Upper lobe of right lung (tissue), 1 donor: ENCODE measurements around the gene SIPA1. TPM values are rescaled to one million over a fixed set of nuclear protein-coding genes. Genes with fewer than 3 reads are reported as not detected.

Experiments
- ATAC-seq: fragments of 200-7000 bp; cut with Tn5 transposase; one replicate; pipeline ENCODE4 v1.9.1; 2020; ENCODE audit warnings: mild to moderate bottlenecking, moderate library complexity
- DNase-seq: peaks from one replicate; pipeline ENCODE4 v3.0.0-alpha.2; 2020
- H3K27ac ChIP-seq: fragments of 200-600 bp; one replicate; pipeline ENCODE4 v1.8.0; 2022
- H3K27me3 ChIP-seq: fragments of 200-600 bp; one replicate; pipeline ENCODE4 v1.8.0; 2022; ENCODE audit warnings: mild to moderate bottlenecking
- H3K36me3 ChIP-seq: fragments of 200-600 bp; one replicate; pipeline ENCODE4 v1.8.0; 2022
- H3K4me1 ChIP-seq: fragments of 200-600 bp; one replicate; pipeline ENCODE4 v1.8.0; 2022
- H3K4me3 ChIP-seq: fragments of 200-600 bp; one replicate; pipeline ENCODE4 v1.8.0; 2022; ENCODE audit warnings: mild to moderate bottlenecking
- H3K9me3 ChIP-seq: fragments of 200-600 bp; one replicate; pipeline ENCODE4 v1.8.0; 2022
- intact Hi-C: fragments of 100-400 bp; cut with DNase I; formaldehyde crosslinking; loops from one replicate; pipeline ENCODE4 v1.11.0; 2022
- long read RNA-seq: library from polyadenylated mRNA; unstranded; transcript quantifications from one replicate; pipeline ENCODE4 v2.0.0, GENCODE V29; 2021
- total RNA-seq: library from RNA; stranded (reverse); fragmentation: NEBNext Ultra II Directional; extraction: Animal tissue kit (Norgen Biotek cat#: 25700); gene quantifications from one replicate; pipeline ENCODE4 v1.2.1, GENCODE V29; 2021
- TF ChIP-seq, protein P1 (sequence below): fragments of 200-600 bp; IDR thresholded peaks from one replicate; pipeline ENCODE4 v1.8.0; 2022; ENCODE audit warnings: antibody characterized with exemption
- donor health status: DM: no; HTN: yes; CAD: no; lungs with severe emphysema.

Gene SIPA1
- total RNA-seq: 86.5 TPM
- long read RNA-seq, transcript SIPA1-209 (16 exons, 3,521 nt): major isoform, 142 of 362 reads
- long read RNA-seq, partial matches to known transcripts: 179 of 362 reads
- long read RNA-seq, other reads (novel, unspliced or antisense): 41 of 362 reads

DNA sequence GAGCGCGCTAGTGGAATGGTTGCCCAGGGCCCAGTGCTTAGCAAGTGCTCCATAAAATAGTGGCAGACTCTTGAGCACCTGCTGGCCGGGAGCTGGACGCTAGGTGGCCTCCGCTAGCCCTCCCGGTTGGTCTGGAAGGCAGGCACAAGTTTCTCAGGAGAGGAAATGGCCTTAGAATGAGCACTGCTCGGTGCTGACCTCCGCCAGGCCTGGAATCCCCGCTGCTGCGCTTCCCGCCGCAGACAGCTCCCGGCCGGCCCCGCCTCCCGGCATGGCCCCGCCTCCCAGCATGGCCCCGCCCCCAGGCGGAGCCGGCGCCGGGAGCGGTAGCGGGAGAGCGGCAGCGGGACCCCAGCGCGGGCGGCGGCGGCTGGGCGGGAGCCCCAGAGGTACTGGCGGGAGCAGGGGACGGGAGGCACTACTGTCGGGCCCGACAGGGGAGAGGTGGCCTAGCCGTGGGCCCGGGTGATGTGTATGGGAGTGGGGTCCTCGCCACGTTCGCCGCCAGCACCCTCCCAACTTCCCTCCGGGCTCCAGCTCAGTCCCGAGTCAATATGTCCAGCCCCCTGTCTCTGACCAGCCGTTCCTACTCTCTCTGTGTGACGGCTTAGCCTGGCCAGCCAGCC lies at the start of gene SIPA1:
TSS of gene SIPA1 (plus strand) at position 308 of the 626 bp plus-strand sequence. CDS start 2,821 bp downstream, outside the sequence.
- TF ChIP-seq, protein P1, sequence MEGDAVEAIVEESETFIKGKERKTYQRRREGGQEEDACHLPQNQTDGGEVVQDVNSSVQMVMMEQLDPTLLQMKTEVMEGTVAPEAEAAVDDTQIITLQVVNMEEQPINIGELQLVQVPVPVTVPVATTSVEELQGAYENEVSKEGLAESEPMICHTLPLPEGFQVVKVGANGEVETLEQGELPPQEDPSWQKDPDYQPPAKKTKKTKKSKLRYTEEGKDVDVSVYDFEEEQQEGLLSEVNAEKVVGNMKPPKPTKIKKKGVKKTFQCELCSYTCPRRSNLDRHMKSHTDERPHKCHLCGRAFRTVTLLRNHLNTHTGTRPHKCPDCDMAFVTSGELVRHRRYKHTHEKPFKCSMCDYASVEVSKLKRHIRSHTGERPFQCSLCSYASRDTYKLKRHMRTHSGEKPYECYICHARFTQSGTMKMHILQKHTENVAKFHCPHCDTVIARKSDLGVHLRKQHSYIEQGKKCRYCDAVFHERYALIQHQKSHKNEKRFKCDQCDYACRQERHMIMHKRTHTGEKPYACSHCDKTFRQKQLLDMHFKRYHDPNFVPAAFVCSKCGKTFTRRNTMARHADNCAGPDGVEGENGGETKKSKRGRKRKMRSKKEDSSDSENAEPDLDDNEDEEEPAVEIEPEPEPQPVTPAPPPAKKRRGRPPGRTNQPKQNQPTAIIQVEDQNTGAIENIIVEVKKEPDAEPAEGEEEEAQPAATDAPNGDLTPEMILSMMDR: peak; percentile 55
- Histone ChIP-seq H3K27me3 (no peaks in the 10 kb centered on the region), H3K9me3 (no peaks in the 10 kb centered on the region), H3K27ac (peak within 1 kb of the TSS; percentile 85), H3K4me3 (peak within 1 kb of the TSS; percentile 76), H3K4me1 (peaks cover 36% of the 10 kb centered on the region), H3K36me3 (peaks cover 48% of the 10 kb centered on the region)
- peak; percentile 81 for ATAC-seq
- DNase-seq: peak; percentile 87
- intact Hi-C loops: no loop called here

DNA sequence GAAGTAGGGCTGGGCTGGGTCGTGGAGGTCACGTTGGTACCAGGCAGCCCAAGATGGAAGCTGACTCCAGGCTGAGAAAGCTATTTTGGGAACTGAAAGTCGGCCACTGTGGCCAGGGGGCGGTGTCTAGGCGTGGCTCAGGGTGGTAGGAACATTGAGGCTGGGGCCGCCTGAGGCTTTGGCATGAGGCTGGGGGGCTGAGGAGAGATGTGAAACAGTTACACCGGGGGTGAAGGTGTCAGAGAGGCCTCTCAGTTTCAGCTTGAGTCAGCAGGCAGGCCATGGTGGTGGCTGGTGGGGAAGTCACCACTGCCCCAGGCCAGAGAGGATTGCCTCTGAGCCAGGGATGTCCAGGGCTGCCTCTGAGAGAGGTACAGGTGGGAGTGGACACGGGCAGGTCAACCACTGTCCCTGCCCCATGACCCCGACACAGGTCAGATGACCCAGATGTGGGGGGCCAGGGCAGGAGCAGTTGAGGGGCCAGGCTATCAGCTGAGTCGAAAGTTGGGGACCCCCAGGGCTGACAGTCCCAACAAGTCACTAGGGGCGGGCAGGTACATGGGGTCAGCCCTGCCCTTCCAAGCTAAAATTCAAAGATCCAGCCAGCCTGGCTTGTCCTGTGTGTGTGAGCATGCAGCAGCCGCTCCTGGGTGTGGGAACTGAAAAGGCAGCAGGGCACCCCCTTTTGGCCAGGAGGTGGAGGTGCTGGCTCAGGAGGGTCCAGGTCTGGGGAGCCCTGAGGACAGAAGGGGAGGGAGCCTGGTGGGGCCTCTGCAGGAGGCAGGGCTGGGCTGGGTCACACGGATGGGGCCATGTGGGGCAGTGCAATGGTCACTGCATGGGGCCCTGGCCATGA lies 49.5 kb upstream of the SIPA1 start:
- TF ChIP-seq, protein P1: peak; percentile 57
- H3K36me3 ChIP-seq: peaks cover 26% of the 10 kb centered on the region
- peak overlapping the region; percentile 39 for H3K27ac ChIP-seq
- no peaks in the 10 kb centered on the region for H3K9me3 ChIP-seq
- peak; percentile 79 for DNase-seq
- H3K4me3 ChIP-seq: no peak overlapping the region
- intact Hi-C loops: no loop called here
- no peaks in the 10 kb centered on the region for H3K27me3 ChIP-seq
- H3K4me1 ChIP-seq: peaks cover 18% of the 10 kb centered on the region
- ATAC-seq: peak; percentile 72

DNA sequence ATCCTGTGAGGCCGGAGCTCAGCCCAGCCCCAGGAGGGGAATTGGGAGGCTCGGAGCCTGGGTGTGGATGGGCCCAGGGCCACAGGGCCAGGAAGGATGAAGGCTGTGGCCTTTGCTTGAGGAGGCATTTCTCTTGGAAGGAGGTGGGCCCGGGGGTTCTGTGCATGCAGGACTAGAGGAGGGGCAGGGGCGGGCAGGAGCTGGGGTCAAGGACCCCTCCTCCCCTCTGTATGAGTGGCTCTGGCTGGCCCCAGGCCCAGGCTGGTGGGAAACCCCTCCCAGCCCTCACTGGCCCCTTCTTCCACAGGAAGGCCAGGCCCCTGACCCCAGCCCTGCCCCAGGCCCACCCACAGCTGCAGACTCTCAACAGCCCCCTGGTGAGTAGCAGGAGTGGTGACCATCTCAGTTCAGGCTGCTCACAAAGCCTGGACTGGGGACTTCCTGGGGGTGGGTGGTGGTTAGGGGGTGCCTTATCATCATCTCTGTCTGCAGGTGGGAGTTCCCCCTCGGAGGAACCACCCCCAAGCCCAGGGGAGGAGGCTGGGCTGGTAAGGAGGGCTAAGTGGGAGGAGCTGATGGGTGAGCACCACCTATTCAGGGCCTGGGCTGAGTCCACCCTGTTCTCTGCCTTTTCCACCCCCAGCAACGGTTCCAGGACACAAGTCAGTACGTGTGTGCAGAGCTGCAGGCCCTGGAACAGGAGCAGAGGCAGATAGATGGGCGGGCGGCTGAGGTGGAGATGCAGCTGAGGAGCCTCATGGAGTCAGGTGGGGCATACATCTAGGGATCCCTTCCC lies 48.3 kb upstream of the SIPA1 start:
- H3K27me3 ChIP-seq: no peaks in the 10 kb centered on the region
- no peak overlapping the region for H3K27ac ChIP-seq
- H3K36me3 ChIP-seq: peaks cover 26% of the 10 kb centered on the region
- DNase-seq (no peak), ATAC-seq (no peak)
- TF ChIP-seq, protein P1: no peak
- peaks cover 18% of the 10 kb centered on the region for H3K4me1 ChIP-seq
- H3K9me3 ChIP-seq: no peaks in the 10 kb centered on the region
- intact Hi-C loops: no loop called here
- no peak overlapping the region for H3K4me3 ChIP-seq

GRCh38 chr11:65590240-65590738 lies 47.6 kb upstream of the SIPA1 start:
- H3K4me3 ChIP-seq: no peak overlapping the region
- ATAC-seq (no peak), DNase-seq (no peak)
- peaks cover 18% of the 10 kb centered on the region for H3K4me1 ChIP-seq
- peaks cover 26% of the 10 kb centered on the region for H3K36me3 ChIP-seq
- no peaks in the 10 kb centered on the region for H3K9me3 ChIP-seq
- no peaks in the 10 kb centered on the region for H3K27me3 ChIP-seq
- intact Hi-C loops: no loop called here
- no peak overlapping the region for H3K27ac ChIP-seq
- TF ChIP-seq, protein P1: no peak
